AG04450 (cell line): ENCODE measurements around the gene PRRG1. TPM values are rescaled to one million over a fixed set of nuclear protein-coding genes. Genes with fewer than 3 reads are reported as not detected.

Experiments used
- CTCF ChIA-PET: fragments of 300-600, 350-600 bp; formaldehyde crosslinking; extraction: SDS; loops from one replicate; lab custom pipeline; 2022; ENCODE audit warnings: antibody characterized with exemption, inconsistent platforms; lab: Charles Lee
- POLR2A ChIA-PET: fragments of 350-600 bp; formaldehyde crosslinking; extraction: SDS; loops from one replicate; lab custom pipeline; 2021; ENCODE audit warnings: antibody characterized with exemption, inconsistent platforms; lab: Yijun Ruan, JAX
- DNase-seq: peaks from one replicate; pipeline ENCODE4 v3.0.0-alpha.2; 2011; ENCODE audit warnings: low read depth, low spot score
- H3K27ac ChIP-seq: one replicate; pipeline ENCODE4 v1.5.1; 2012; ENCODE audit warnings: low read depth, low read length, control low read depth
- H3K27me3 ChIP-seq: one replicate; pipeline ENCODE4 v1.6.0; 2012; ENCODE audit warnings: low read length; ENCODE audit not compliant: control insufficient read depth, insufficient read depth
- H3K4me3 ChIP-seq: 2 replicates; pipeline ENCODE4 v1.5.1; 2011; ENCODE audit warnings: mild to moderate bottlenecking, low read depth, low read length, control low read depth
- H3K9me3 ChIP-seq: 2 replicates; pipeline ENCODE4 v1.5.1; 2012; ENCODE audit warnings: low read length; ENCODE audit not compliant: control insufficient read depth, insufficient read depth
- CTCF ChIP-seq: IDR thresholded peaks from 2 replicates; pipeline ENCODE4 v1.5.1; 2011; ENCODE audit warnings: low read depth, low read length, control low read depth, inconsistent platforms
- polyA plus RNA-seq: library from polyadenylated mRNA; depleted of rRNA; stranded (reverse); fragments of >200 nt; gene quantifications from 2 replicates; pipeline ENCODE4 v1.2.3, GENCODE V29; 2011

PRRG1 gene
- polyA plus RNA-seq, 1 experiment = 39.3 TPM

- ChIA-PET POLR2A (no interaction called here), CTCF (no interaction called here)
- H3K27ac ChIP-seq = no peak overlapping the region
- DNase-seq = no peak
- no peak overlapping the region for H3K4me3 ChIP-seq
- H3K27me3 ChIP-seq = no peaks in the 10 kb centered on the region
- no peaks in the 10 kb centered on the region for H3K9me3 ChIP-seq
- no peak for TF ChIP-seq CTCF
These were observed 88.0 kb downstream of the PRRG1 start for GRCh38 chrX:37437160-37437559.

GRCh38 chrX:37441377-37441776 lies 92.2 kb downstream of the PRRG1 start:
- ChIA-PET POLR2A (no interaction called here), CTCF (no interaction called here)
- no peak for TF ChIP-seq CTCF
- Histone ChIP-seq H3K9me3 (no peaks in the 10 kb centered on the region), H3K27ac (no peak overlapping the region), H3K27me3 (no peaks in the 10 kb centered on the region), H3K4me3 (no peak overlapping the region)
- DNase-seq = no peak

GRCh38 chrX:37445182-37445581 lies 96.0 kb downstream of the PRRG1 start:
- TF ChIP-seq CTCF = no peak

GRCh38 chrX:37453821-37454220 lies 104.7 kb downstream of the PRRG1 start:
- Histone ChIP-seq H3K4me3 (no peak overlapping the region), H3K9me3 (no peaks in the 10 kb centered on the region), H3K27me3 (no peaks in the 10 kb centered on the region), H3K27ac (no peak overlapping the region)
- ChIA-PET POLR2A (no interaction called here), CTCF (no interaction called here)
- TF ChIP-seq CTCF = no peak
- no peak for DNase-seq

More at GRCh38 chrX:37445182-37445581, 96.0 kb downstream of the PRRG1 start:
- Histone ChIP-seq H3K9me3 (no peaks in the 10 kb centered on the region), H3K27me3 (no peaks in the 10 kb centered on the region), H3K4me3 (no peak overlapping the region), H3K27ac (no peak overlapping the region)
- ChIA-PET CTCF (no interaction called here), POLR2A (no interaction called here)
- no peak for DNase-seq

- TF ChIP-seq CTCF = no peak
- ChIA-PET CTCF (no interaction called here), POLR2A (no interaction called here)
- no peak for DNase-seq
- Histone ChIP-seq H3K9me3 (no peaks in the 10 kb centered on the region), H3K27me3 (no peaks in the 10 kb centered on the region), H3K4me3 (no peak overlapping the region), H3K27ac (no peak overlapping the region)
These were observed 105.5 kb downstream of the PRRG1 start for GRCh38 chrX:37454537-37455285.
